ENCODE measurements around the gene SNX4. TPM values are rescaled to one million over a fixed set of nuclear protein-coding genes. Genes with fewer than 3 reads are reported as not detected.

The SNX4 gene
- total RNA-seq, 1 experiment from 2014 or later = 43.6 TPM

- no peak for DNase-seq (ENCODE audit: low spot score)
- Histone ChIP-seq H3K9me3 (ENCODE audit: low read depth, low read length, poor library complexity, severe bottlenecking) (no peaks in the 10 kb centered on the region), H3K36me3 (ENCODE audit: insufficient read depth, low read length, poor library complexity, severe bottlenecking) (no peaks in the 10 kb centered on the region), H3K27me3 (replicated peaks; ENCODE audit: insufficient read depth, low read depth, low read length, poor library complexity) (no peaks in the 10 kb centered on the region), H3K4me1 (ENCODE audit: insufficient read depth, low read length, poor library complexity, severe bottlenecking) (peaks cover 16% of the 10 kb centered on the region), H3K4me3 (ENCODE audit: low read depth, low read length, poor library complexity, severe bottlenecking) (no peak overlapping the region), H3K27ac (ENCODE audit: low read depth, low read length, poor library complexity, severe bottlenecking) (no peak overlapping the region)
- TF ChIP-seq, protein P1, sequence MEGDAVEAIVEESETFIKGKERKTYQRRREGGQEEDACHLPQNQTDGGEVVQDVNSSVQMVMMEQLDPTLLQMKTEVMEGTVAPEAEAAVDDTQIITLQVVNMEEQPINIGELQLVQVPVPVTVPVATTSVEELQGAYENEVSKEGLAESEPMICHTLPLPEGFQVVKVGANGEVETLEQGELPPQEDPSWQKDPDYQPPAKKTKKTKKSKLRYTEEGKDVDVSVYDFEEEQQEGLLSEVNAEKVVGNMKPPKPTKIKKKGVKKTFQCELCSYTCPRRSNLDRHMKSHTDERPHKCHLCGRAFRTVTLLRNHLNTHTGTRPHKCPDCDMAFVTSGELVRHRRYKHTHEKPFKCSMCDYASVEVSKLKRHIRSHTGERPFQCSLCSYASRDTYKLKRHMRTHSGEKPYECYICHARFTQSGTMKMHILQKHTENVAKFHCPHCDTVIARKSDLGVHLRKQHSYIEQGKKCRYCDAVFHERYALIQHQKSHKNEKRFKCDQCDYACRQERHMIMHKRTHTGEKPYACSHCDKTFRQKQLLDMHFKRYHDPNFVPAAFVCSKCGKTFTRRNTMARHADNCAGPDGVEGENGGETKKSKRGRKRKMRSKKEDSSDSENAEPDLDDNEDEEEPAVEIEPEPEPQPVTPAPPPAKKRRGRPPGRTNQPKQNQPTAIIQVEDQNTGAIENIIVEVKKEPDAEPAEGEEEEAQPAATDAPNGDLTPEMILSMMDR (conservative IDR thresholded peaks at IDR 0.05; ENCODE audit: low read depth, low read length) = no peak
- no peak for TF ChIP-seq EZH2 (IDR thresholded peaks at IDR 0.05; ENCODE audit: borderline replicate concordance, low read depth, low read length, poor library complexity, severe bottlenecking)
- ChIA-PET CTCF (no interaction called here), POLR2A (ENCODE audit: low non-redundant PET) (no interaction called here)
- BruUV-seq (replicated peaks) = no TSS peak
- intact Hi-C loops (cut with micrococcal nuclease; ENCODE audit: unreplicated experiment) = no loop called here
Observed at GRCh38 chr3:125431391-125431790, 88.6 kb downstream of the SNX4 start.

DNA sequence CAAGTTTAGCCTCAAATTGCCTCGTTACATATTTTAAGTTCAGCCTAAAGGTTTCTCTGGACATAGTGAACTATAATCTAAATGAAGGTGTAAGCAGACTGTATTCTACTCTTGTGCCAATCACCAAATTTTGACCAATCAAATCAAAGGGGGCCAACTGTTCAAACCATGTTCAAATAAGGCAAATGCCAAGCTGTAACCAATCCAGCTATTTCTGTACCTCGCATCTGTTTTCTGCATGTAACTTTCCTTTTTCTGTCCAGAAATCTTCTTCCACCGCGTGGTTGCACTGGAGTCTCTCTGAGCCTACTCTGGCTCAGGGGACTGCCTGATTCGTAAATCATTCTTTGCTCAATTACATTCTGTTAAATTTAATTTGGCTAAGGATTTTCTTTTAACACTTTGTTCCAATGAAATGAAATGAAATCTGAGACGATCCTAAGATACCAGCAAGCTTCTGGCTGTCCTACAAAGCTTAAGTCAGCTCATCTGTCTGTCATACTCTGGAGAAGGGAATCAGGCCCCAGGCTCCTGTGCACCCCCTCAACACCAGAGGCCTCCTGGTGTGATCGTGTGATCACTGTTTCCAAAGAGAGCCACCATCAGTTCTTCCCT lies 91.7 kb downstream of the SNX4 start:
- H3K27ac ChIP-seq (ENCODE audit: low read depth, low read length, poor library complexity, severe bottlenecking) = no peak overlapping the region
- intact Hi-C loops (cut with micrococcal nuclease; ENCODE audit: unreplicated experiment) = no loop called here
- no peaks in the 10 kb centered on the region for H3K27me3 ChIP-seq (replicated peaks; ENCODE audit: insufficient read depth, low read depth, low read length, poor library complexity)
- no peaks in the 10 kb centered on the region for H3K36me3 ChIP-seq (ENCODE audit: insufficient read depth, low read length, poor library complexity, severe bottlenecking)
- TF ChIP-seq, protein P1 (conservative IDR thresholded peaks at IDR 0.05; ENCODE audit: low read depth, low read length) = no peak
- no peak for TF ChIP-seq EZH2 (IDR thresholded peaks at IDR 0.05; ENCODE audit: borderline replicate concordance, low read depth, low read length, poor library complexity, severe bottlenecking)
- no peak overlapping the region for H3K4me3 ChIP-seq (ENCODE audit: low read depth, low read length, poor library complexity, severe bottlenecking)
- H3K9me3 ChIP-seq (ENCODE audit: low read depth, low read length, poor library complexity, severe bottlenecking) = no peaks in the 10 kb centered on the region
- BruUV-seq (replicated peaks) = no TSS peak
- ChIA-PET POLR2A (ENCODE audit: low non-redundant PET) (no interaction called here), CTCF (interaction anchor here (1.2 kb wide), 1 partner anchor 11 kb away, joined by 4 read pairs; no protein-coding TSS in a partner anchor)
- H3K4me1 ChIP-seq (ENCODE audit: insufficient read depth, low read length, poor library complexity, severe bottlenecking) = peaks cover 16% of the 10 kb centered on the region
- DNase-seq (ENCODE audit: low spot score) = peak; percentile 56

DNA sequence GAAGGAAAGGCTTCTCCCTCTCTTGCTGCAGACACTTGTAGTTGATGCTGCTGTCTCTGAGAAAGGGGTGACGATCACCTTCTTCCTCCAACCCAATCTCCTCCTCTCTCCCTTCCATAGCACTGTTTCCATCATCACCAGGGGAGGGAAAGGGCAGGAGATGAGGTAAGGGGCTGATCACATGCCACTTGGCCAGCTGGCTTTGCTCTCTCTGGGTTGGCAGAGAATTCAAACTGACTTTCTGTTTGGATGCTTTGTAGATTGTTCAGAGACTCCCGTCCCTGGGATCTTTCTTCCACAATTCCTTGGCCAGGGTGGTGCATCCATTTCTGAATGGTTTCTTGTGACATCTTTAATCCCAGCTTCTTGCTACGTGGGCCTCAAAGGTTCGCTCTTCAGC lies 101.7 kb downstream of the SNX4 start:
- no peak overlapping the region for H3K4me3 ChIP-seq (ENCODE audit: low read depth, low read length, poor library complexity, severe bottlenecking)
- no peaks in the 10 kb centered on the region for H3K36me3 ChIP-seq (ENCODE audit: insufficient read depth, low read length, poor library complexity, severe bottlenecking)
- intact Hi-C loops (cut with micrococcal nuclease; ENCODE audit: unreplicated experiment) = no loop called here
- H3K27me3 ChIP-seq (replicated peaks; ENCODE audit: insufficient read depth, low read depth, low read length, poor library complexity) = no peaks in the 10 kb centered on the region
- BruUV-seq (replicated peaks) = no TSS peak
- ChIA-PET CTCF (interaction anchor here (0.6 kb wide), 1 partner anchor 495 kb away, joined by 5 read pairs; no protein-coding TSS in a partner anchor), POLR2A (ENCODE audit: low non-redundant PET) (no interaction called here)
- H3K4me1 ChIP-seq (ENCODE audit: insufficient read depth, low read length, poor library complexity, severe bottlenecking) = no peaks in the 10 kb centered on the region
- DNase-seq (ENCODE audit: low spot score) = no peak
- H3K9me3 ChIP-seq (ENCODE audit: low read depth, low read length, poor library complexity, severe bottlenecking) = no peaks in the 10 kb centered on the region
- TF ChIP-seq, protein P1 (conservative IDR thresholded peaks at IDR 0.05; ENCODE audit: low read depth, low read length) = no peak
- TF ChIP-seq EZH2 (IDR thresholded peaks at IDR 0.05; ENCODE audit: borderline replicate concordance, low read depth, low read length, poor library complexity, severe bottlenecking) = no peak
- no peak overlapping the region for H3K27ac ChIP-seq (ENCODE audit: low read depth, low read length, poor library complexity, severe bottlenecking)
